ENCODE results near the gene CIDEC. TPM values are rescaled to one million over a fixed set of nuclear protein-coding genes. Genes with fewer than 3 reads are reported as not detected.

CIDEC gene, protein sequence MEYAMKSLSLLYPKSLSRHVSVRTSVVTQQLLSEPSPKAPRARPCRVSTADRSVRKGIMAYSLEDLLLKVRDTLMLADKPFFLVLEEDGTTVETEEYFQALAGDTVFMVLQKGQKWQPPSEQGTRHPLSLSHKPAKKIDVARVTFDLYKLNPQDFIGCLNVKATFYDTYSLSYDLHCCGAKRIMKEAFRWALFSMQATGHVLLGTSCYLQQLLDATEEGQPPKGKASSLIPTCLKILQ
- total RNA-seq (not detected), polyA plus RNA-seq (ENCODE audit: insufficient read length in 6 of 6) (under 1 TPM in 4 of 6 donors, not detected in 2; 0.18 to 0.68 (median 0.27) TPM)
- long read RNA-seq, donor 1 = 0 reads
- long read RNA-seq, donor 2 = 0 reads
- long read RNA-seq, donor 3 = 0 reads
- long read RNA-seq, donor 4 = 0 reads
- long read RNA-seq, donor 5 = 0 reads
- long read RNA-seq, donor 6 = 0 reads
- long read RNA-seq, donor 7 = 0 reads
- long read RNA-seq, donor 8 = 0 reads
- long read RNA-seq, donor 9 = 0 reads
- long read RNA-seq, donor 10 = 0 reads
- long read RNA-seq, donor 11 = 0 reads
- long read RNA-seq, donor 12 = 0 reads

DNA sequence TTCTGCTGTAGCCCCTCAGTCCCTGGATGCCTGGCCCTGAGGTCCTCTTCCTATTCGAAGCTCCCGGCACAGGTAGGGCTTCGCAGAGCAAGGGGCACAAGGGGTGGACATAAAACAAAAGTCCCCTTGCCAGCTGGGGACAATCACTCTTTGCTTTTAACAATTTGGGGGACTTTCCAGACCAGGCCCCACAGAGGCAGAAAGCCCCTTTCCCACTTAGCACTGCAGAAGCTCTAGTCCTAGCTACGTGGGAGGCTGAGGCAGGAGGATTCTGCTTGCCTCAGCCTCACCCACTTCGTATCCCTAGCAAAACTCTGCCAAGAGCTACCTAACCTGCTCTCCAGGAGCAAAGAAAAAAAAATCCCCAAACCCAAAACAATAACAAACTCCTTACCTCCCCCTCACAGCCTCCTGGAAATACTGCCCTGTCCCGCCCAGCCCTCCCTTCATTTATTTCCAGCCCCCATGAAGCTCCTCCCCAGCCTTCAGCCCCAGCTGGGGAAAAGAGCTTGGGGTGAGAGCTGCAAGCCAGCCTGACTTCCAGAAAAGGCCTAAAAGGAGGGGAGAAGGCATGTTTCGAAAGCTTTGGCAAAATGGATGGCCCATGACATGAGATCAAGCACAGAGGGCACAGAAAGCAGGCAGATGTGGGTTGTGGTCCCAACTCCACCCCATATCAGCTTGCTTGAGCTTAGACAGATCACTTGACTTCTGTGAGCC, at the start of gene CIDEC:
TSS of gene CIDEC (minus strand) at position 424 of the 720 bp plus-strand sequence. CDS start 1,767 bp downstream, outside the sequence.
- H3K4me1 ChIP-seq = no peaks in the 10 kb centered on the region
- intact Hi-C loops (cut with DNase I) = no loop called here
- H3K4me3 ChIP-seq = no peak within 1 kb of the TSS
- DNase-seq (no peak), ATAC-seq (no peak)
- no peaks in the 10 kb centered on the region for H3K27me3 ChIP-seq
- no peaks in the 10 kb centered on the region for H3K9me3 ChIP-seq
- no peaks in the 10 kb centered on the region for H3K36me3 ChIP-seq
- TF ChIP-seq, protein P1, sequence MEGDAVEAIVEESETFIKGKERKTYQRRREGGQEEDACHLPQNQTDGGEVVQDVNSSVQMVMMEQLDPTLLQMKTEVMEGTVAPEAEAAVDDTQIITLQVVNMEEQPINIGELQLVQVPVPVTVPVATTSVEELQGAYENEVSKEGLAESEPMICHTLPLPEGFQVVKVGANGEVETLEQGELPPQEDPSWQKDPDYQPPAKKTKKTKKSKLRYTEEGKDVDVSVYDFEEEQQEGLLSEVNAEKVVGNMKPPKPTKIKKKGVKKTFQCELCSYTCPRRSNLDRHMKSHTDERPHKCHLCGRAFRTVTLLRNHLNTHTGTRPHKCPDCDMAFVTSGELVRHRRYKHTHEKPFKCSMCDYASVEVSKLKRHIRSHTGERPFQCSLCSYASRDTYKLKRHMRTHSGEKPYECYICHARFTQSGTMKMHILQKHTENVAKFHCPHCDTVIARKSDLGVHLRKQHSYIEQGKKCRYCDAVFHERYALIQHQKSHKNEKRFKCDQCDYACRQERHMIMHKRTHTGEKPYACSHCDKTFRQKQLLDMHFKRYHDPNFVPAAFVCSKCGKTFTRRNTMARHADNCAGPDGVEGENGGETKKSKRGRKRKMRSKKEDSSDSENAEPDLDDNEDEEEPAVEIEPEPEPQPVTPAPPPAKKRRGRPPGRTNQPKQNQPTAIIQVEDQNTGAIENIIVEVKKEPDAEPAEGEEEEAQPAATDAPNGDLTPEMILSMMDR (IDR thresholded peaks at IDR 0.05) = no peak
- H3K27ac ChIP-seq = no peak within 1 kb of the TSS

DNA sequence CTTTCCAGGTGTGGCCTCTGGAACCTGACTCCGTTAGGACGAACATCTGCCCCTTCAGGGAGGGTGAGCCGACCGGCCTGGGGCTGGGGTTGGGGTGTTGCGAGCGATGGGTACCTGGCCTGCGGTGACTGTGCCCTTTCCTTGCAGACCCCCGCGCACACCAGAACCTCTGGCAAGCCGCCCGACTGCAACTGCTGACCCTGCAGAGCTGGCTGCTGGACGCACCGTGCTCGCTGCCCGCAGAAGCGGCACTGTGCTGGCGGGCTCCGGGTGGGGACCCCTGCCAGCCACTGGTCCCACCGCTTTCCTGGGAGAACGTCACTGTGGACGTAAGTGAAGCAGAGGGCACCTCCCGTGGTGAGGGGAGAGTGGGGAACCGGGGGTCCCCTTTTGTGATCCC, 48.1 kb upstream of the CIDEC start:
- Histone ChIP-seq H3K36me3 (peaks cover 0 to 20% of the 10 kb centered on the region in 2 donors), H3K27ac (no peak overlapping the region), H3K4me3 (no peak overlapping the region), H3K9me3 (no peaks in the 10 kb centered on the region), H3K4me1 (peaks cover 0 to 11% of the 10 kb centered on the region in 2 donors), H3K27me3 (no peaks in the 10 kb centered on the region)
- intact Hi-C loops (cut with DNase I) = no loop called here
- DNase-seq (peak in 1 of 4 donors; percentile 78), ATAC-seq (no peak)
- TF ChIP-seq, protein P1 (IDR thresholded peaks at IDR 0.05) = no peak

DNA sequence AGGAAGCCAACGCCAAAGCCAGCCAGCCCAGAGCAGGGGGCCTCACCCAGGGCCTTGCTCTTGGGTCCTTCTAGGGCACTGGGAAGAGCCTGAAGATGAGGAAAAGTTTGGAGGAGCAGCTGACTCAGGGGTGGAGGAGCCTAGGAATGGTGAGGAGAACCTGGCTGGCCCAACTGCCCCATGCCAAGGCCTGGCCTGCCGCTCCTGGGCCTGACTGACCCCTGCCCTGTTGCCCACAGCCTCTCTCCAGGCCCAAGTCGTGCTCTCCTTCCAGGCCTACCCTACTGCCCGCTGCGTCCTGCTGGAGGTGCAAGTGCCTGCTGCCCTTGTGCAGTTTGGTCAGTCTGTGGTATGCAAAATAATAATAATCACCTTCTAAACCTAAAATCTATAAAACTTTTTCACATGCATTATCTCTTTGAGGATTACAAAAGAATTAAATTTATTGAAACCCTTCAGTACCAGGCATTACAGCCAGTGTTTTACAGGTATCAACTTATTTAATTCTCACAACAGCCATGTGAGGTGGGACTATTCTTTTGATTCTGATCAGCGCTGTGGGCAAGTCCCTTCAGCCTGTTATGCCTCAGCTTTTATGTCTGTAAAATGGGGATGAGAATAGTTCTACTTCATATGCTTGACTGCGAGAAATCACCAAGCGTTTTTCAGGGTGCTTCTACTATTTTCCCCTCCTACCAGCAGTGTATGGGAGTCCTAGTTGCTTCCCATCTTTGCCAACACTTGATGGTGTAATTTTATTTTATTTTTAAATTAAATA, 38.4 kb upstream of the CIDEC start:
- no peaks in the 10 kb centered on the region for H3K36me3 ChIP-seq
- intact Hi-C loops (cut with DNase I) = no loop called here
- TF ChIP-seq, protein P1 (IDR thresholded peaks at IDR 0.05) = no peak
- DNase-seq (no peak), ATAC-seq (no peak)
- H3K27ac ChIP-seq = no peak overlapping the region
- H3K27me3 ChIP-seq = no peaks in the 10 kb centered on the region
- no peak overlapping the region for H3K4me3 ChIP-seq
- H3K9me3 ChIP-seq = no peaks in the 10 kb centered on the region
- H3K4me1 ChIP-seq = peaks cover 18 to 45% of the 10 kb centered on the region in 2 donors

DNA sequence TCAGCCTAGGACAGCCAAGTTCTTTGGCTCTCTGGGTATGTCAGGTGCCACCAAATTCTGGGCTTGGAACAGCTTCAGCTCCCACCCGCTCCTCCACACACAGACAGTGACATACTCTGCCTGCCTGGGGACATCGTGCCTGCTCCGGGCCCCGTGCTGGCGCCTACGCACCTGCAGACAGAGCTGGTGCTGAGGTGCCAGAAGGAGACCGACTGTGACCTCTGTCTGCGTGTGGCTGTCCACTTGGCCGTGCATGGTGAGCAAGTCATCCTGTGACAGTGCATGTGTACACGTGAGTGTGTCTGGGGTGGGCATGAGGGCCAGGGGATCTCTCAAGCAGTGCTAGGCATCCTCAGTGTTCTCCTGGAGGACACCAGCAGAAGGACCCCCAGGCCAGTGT, 37.8 kb upstream of the CIDEC start:
- TF ChIP-seq, protein P1 (IDR thresholded peaks at IDR 0.05) = no peak
- DNase-seq (no peak), ATAC-seq (no peak)
- Histone ChIP-seq H3K4me1 (peaks cover 18 to 46% of the 10 kb centered on the region in 2 donors), H3K4me3 (peak overlapping the region in 1 of 2 donors; percentile 57), H3K9me3 (no peaks in the 10 kb centered on the region), H3K36me3 (no peaks in the 10 kb centered on the region), H3K27me3 (no peaks in the 10 kb centered on the region), H3K27ac (no peak overlapping the region)
- intact Hi-C loops (cut with DNase I) = no loop called here
